T47D (cell line): Measurements from ENCODE around the gene REST.

Experiments used
- DNase-seq, 2 experiments: peaks; one replicate each; pipeline versions ENCODE4 v3.0.0 to v3.0.0-alpha.2; 2011 to 2012; ENCODE audit warnings: low read depth in 1 of 2, low spot score in 1 of 2
- JUND ChIP-seq: IDR thresholded peaks from 2 replicates; pipeline ENCODE4 v1.6.1; 2012; ENCODE audit warnings: low read depth
- in situ Hi-C: cut with HindIII; loops from 2 replicates; pipeline ENCODE4 v1.10.0; 2016; ENCODE audit warnings: low sequenced_read_pairs, low pct_unique_long_range_greater_than_20kb

Gene REST

DNA sequence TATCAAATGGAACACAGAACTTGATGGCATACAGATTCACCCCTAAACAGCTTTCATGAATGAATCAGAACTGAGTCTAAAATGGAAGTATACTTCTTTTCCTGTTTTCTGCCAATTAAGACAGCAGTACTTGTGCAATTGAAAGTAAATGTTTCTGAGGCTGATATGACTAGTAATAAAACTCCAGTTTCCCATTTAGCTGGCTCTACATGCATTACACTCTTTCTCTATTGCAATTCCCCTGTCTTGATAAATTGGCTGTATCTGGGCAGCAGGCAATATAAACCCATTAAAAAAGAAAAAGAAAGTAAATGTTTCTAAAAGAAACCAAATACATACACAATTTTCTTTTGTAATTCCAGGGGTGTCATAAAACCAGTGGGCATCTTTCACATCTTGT lies 65.1 kb downstream of the REST start:
- DNase-seq, result no peak
- TF ChIP-seq JUND, result no peak
- in situ Hi-C loops, result no loop called here

DNA sequence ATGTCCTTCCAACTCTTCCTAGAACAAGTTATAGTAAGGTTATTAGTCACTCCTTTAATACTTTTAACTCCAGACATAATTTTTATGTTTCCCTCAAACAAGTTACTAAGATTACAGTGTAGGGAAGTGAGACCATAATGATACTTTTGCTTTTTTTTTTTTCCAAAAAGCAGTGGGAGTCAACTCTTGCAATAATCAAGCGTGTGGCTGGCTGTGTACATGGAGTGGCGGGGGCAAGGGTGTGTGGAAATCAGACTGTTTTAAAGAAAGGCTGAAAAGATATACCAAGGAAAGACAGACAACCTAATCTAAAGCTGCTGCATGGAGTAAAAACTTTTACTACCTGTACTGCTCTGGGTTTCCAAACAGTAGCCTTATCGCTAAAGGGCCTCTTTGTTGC lies 65.6 kb downstream of the REST start:
- in situ Hi-C loops, result no loop called here
- TF ChIP-seq JUND, result no peak
- no peak for DNase-seq

DNA sequence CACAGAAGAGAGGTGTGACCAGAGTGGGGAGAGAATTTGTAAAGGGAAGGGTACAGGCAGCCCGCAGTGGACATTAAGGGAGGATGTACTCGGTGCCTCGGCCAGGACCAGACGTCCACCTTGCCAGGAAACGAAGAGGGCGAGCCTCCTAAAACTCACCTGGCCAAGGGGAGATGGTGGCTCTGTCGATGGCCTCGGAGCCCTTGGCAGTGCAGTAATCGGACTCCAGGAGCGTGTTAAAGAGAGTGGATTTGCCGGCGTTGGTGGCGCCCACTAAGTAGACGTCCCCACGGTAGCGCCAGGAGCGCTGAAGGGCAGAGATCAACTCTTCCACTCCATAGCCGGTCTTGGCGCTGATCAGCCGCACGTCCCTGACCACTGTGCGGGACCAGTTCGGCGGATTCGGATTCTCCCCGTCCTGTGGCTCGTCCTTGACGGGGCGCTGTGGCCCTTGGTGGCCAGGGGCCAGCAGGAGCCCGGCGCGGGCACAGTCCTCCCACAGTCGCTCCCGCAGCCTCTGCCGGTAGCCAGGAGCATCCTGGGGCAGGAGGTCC lies 68.7 kb downstream of the REST start:
- TF ChIP-seq JUND, result no peak
- DNase-seq, result no peak
- in situ Hi-C loops, result no loop called here

DNA sequence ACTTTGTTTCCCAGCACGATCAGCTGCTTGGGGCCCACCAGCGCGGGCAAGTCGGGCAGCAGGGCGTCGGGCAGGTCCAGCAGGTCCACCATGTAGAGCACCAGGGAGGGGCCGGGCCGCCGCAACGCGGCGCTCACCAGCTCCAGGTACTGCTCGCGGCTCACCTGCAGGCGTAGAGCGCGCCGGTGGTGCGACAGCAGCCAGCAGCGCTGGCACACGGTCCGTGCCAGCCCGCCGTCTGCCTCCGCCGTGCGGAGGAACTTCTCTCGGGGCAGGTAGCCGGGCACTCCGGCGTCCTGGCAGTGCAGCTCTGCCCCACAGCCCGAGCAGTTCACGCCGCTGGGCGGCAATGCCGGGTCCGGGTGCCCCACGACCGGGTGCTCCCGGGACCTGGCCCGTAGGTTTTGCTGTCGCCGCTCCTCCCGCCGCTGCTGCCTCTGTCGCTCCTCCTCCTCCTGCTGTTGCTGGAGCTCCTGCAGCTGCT lies 69.2 kb downstream of the REST start:
- TF ChIP-seq JUND, result no peak
- in situ Hi-C loops, result no loop called here
- peak in 1 of 2 experiments; percentile 66 for DNase-seq

DNA sequence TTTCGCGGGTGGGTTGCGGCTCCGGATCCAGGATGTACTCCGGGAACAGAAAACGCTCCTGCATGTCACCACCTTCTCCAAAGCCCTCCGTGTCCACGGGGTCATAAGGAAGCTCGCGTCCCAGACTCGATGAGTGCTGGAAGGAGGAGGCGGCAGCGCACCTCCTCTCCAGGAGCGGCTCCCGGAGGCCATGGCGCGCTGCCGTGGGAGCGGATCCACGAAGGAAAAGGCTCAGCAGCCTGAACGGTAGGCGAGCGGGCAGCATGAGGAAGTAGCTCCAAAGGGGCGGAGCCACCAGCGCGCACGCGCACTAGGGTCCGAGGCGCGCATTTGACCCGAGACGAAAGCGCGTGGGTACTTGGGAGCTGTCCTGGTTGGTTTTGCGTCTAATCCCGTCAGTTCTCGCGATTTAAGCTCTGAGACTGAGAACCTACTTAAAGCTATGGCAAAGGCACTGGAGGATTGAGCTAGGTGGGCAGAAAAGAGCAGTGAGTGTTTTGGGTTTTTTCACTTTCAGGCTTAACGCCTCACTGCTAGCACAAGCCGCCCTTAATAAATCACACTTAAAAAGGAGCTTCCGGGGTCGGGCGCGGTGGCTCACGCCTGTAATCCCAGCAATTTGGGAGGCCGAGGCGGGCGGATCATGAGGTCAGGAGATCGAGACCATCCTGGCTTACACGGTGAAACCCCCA lies 69.8 kb downstream of the REST start, which contains the start of gene NOA1:
NOA1 (minus strand) TSS at position 286 of the 692 bp plus-strand sequence; CDS start at position 265, 21 bp downstream.
- peak; percentile 80 to 99 for DNase-seq
- in situ Hi-C loops, result no loop called here
- TF ChIP-seq JUND, result no peak

DNA sequence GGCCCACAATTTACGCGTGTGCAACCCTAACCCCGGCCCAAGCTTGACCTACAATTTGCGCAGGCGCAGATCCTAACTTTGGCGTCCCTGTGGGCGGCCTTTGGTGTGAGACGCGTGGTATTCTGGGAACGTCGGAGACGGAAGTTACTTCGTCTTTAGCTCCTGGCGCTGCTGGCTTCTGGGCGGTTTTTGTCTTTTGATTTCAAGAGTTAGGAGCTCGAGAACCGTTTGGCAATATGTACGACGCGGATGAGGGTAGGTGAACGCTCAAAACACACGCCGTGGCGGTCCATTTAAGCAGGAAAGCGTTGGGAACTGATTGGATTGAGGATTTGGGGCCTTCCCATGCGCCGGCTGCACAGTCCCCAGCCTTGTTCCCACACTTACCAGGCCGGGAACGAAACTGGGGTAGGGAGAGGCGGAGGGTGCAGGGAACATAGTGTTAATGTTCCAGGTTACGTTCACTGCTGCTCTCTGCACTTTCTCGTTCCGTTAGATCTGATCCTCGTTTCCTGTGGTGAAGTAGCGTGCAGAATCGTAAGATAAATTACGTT lies 71.1 kb downstream of the REST start, which contains the start of gene POLR2B:
POLR2B (plus strand) TSS at position 147 of the 554 bp plus-strand sequence; CDS start at position 237, 90 bp downstream.
- no peak for TF ChIP-seq JUND
- in situ Hi-C loops, result no loop called here
- DNase-seq, result peak; percentile 67 to 96

DNA sequence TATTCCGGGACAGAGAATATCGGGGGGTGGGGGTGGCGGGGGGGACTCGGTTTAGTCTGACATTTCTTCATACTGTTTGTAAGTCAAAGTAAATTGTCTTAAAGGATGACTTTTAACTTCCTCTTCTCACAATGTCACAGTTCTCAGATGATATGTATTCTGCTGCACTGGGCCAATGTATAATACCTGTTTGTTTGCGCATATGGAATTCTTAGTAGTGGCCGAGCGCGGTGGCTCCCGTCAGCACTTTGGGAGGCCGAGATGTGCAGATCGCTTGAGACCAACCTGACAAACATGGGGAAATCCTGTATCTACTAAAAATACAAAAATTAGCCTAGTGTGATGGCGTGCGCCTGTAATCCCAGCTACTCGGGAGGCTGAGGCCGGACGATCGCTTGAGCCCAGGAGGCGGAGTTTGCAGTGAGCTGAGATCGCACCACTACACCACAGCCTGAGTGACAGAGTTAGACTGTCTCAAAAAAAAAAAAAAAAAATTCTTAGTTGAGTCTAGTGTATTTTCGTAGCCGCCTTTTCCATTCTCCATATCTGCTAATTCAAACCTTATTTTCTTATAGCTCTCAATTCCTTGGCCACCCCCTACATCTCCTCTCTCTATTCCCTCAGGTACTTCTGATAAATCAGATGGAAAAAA lies 71.8 kb downstream of the REST start:
- DNase-seq, result no peak
- in situ Hi-C loops, result no loop called here

DNA sequence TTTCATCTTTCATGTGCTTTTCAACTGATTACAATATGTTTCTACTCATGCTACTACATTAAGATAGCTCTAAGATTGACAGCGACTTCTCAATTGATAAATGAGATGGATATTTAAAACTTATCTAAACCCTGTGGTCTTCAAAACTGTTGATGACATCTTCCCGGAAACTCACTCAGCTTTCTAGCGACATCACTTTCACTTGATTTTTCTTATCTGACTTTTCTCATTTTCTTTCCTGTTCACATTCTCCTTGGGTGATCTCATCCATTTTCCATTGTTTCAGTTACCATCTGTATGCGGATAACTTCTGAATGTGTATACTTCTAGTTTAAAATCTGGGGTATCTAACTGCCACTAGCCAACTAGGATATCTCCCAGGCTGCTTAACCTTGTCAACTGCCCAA lies 74.1 kb downstream of the REST start:
- in situ Hi-C loops, result no loop called here
- DNase-seq, result no peak
- TF ChIP-seq JUND, result no peak

More for the DNA sequence above, 71.8 kb downstream of the REST start:
- TF ChIP-seq JUND, result no peak

DNA sequence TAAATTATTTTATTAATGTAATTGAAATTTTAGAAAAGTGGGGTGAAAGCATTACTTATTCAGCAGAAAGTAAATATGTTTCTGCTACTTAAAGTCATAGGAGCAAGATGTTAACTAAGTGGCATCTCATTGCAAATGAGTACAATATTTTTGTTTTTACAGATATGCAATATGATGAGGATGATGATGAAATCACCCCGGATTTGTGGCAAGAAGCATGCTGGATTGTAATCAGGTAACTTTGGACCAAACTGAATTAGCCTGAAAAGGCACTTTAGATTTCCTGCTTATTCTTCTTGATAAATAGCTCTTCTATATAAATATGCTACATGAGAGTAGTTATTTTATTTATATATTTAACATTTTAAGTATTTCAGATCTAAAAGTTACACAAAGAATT lies 78.5 kb downstream of the REST start:
- in situ Hi-C loops, result no loop called here
- DNase-seq, result no peak
- no peak for TF ChIP-seq JUND

DNA sequence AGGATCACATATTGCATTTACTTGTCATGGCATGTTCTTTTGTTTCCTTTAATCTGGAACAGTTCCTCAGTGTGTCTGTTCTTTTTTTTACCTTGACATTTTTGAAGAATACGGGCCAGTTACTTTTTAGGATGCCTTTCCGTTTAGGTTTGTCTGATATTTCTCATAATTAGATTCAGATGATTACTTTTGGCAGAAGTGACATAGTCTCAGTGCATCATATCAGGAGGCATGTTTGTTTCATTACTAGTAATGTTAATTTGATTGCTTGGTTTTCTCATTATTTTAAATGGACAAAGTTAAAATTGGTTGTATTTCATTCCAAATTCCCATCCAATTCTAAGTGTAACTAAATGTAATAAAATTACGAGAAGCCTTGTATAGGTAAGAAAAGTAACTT lies 79.3 kb downstream of the REST start:
- no peak for TF ChIP-seq JUND
- in situ Hi-C loops, result no loop called here
- no peak for DNase-seq

DNA sequence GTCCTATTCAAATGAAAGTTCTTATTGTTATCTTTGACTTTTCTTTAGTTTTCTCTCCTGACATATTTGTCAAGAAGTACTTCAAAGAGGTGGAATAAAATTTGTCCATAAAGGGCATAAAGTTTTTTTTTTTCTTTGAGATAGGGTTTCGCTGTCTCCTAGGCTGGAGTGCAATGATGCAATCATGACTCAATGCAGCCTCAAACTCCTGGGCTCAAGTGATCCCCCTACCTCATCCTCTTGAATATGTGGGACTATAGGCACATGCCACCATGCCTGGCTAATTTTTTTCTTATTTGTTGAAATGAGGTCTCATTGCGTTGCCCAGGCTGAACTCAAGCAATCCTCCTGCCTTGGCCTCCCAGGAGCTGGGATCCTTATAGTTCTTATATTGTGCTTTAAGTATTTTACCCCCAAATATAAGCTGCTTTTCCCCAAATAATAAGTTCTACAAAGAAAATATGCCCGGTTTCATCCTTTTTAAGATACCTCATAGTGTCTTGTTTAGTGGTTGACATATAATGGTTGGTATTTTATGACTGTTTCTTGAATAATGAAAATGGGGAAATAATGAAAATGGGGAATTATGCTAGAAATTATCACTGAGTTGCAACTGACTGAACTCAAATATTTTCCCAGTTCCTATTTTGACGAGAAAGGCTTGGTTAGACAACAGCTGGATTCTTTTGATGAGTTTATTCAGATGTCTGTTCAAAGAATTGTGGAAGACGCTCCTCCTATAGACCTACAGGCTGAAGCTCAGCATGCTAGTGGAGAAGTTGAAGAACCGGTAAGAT lies 82.6 kb downstream of the REST start:
- DNase-seq, result no peak
- in situ Hi-C loops, result no loop called here
- TF ChIP-seq JUND, result no peak

DNA sequence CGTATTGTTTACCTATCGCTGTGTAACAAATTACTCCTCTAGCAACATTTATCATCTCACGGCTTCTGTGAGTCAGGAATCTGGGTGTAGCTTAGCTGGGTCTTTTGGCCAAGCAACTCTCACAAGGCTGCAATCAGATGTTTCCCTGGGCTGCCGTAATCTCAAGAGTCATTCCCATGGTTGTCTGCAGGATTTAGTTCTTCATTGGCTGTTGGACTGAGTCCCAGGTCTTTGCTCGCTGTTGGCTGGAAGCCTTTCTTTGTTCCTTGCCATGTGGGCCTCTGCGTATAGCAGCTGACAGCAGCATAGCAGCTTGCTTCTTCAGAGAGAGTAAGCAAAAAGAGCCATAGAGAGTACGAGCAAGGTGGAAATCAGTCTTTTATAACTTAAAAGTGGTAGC lies 87.8 kb downstream of the REST start:
- TF ChIP-seq JUND, result no peak
- in situ Hi-C loops, result no loop called here
- no peak for DNase-seq
